ENCODE results near the gene INTS7.

The INTS7 gene

GRCh38 chr1:211912844-211913432 lies 122.4 kb downstream of the INTS7 start:
- Histone ChIP-seq H3K27me3 (no peaks in the 10 kb centered on the region), H3K9me3 (no peaks in the 10 kb centered on the region), H4K20me1 (no peaks in the 10 kb centered on the region), H3K36me3 (no peaks in the 10 kb centered on the region), H3K27ac (no peak overlapping the region), H3K4me1 (peaks cover 9% of the 10 kb centered on the region; the same call in 1 of the 2 replicates), H3K4me3 (no peak overlapping the region), H3K9ac (no peak overlapping the region), H3K4me2 (no peak overlapping the region)
- TF ChIP-seq Cebpa-rat (IDR thresholded peaks at IDR 0.05) = no peak

GRCh38 chr1:211912038-211912437 lies 123.3 kb downstream of the INTS7 start:
- Histone ChIP-seq H4K20me1 (no peaks in the 10 kb centered on the region), H3K9ac (no peak overlapping the region), H3K4me3 (no peak overlapping the region), H3K36me3 (no peaks in the 10 kb centered on the region), H3K4me2 (peak overlapping the region; percentile 46; the same call in 1 of the 2 replicates), H3K27me3 (no peaks in the 10 kb centered on the region), H3K9me3 (no peaks in the 10 kb centered on the region), H3K4me1 (peaks cover 9% of the 10 kb centered on the region; the same call in 1 of the 2 replicates), H3K27ac (no peak overlapping the region)
- TF ChIP-seq Cebpa-rat (IDR thresholded peaks at IDR 0.05) = no peak

GRCh38 chr1:211910913-211911485 lies 124.4 kb downstream of the INTS7 start:
- H3K27me3 ChIP-seq = no peaks in the 10 kb centered on the region
- no peaks in the 10 kb centered on the region for H4K20me1 ChIP-seq
- H3K9me3 ChIP-seq = no peaks in the 10 kb centered on the region
- TF ChIP-seq Cebpa-rat (IDR thresholded peaks at IDR 0.05) = no peak
- no peaks in the 10 kb centered on the region for H3K36me3 ChIP-seq
- H3K27ac ChIP-seq = no peak overlapping the region
- no peak overlapping the region for H3K9ac ChIP-seq
- H3K4me3 ChIP-seq = no peak overlapping the region
- no peak overlapping the region for H3K4me2 ChIP-seq
- peaks cover 9% of the 10 kb centered on the region; the same call in 1 of the 2 replicates for H3K4me1 ChIP-seq

GRCh38 chr1:211910113-211910884 lies 125.1 kb downstream of the INTS7 start:
- TF ChIP-seq Cebpa-rat (IDR thresholded peaks at IDR 0.05) = no peak
- no peak overlapping the region for H3K4me2 ChIP-seq
- no peaks in the 10 kb centered on the region for H3K27me3 ChIP-seq
- no peak overlapping the region for H3K9ac ChIP-seq
- H3K4me3 ChIP-seq = no peak overlapping the region
- no peaks in the 10 kb centered on the region for H4K20me1 ChIP-seq
- H3K4me1 ChIP-seq = peaks cover 9% of the 10 kb centered on the region; the same call in 1 of the 2 replicates
- H3K36me3 ChIP-seq = no peaks in the 10 kb centered on the region
- H3K9me3 ChIP-seq = no peaks in the 10 kb centered on the region
- H3K27ac ChIP-seq = no peak overlapping the region

GRCh38 chr1:211909395-211909794 lies 126.0 kb downstream of the INTS7 start:
- Histone ChIP-seq H3K9ac (no peak overlapping the region), H4K20me1 (no peaks in the 10 kb centered on the region), H3K27me3 (no peaks in the 10 kb centered on the region), H3K27ac (no peak overlapping the region), H3K4me2 (no peak overlapping the region), H3K4me1 (peaks cover 9% of the 10 kb centered on the region; the same call in 1 of the 2 replicates), H3K4me3 (no peak overlapping the region), H3K36me3 (no peaks in the 10 kb centered on the region), H3K9me3 (0 out of 2 replicates have a peak, but pooled peaks cover 5% of the 10 kb centered on the region)
- TF ChIP-seq Cebpa-rat (IDR thresholded peaks at IDR 0.05) = no peak

GRCh38 chr1:211908951-211909350 lies 126.4 kb downstream of the INTS7 start:
- H3K4me2 ChIP-seq = no peak overlapping the region
- H3K27ac ChIP-seq = no peak overlapping the region
- no peak overlapping the region for H3K4me3 ChIP-seq
- no peak overlapping the region for H3K9ac ChIP-seq
- no peak for TF ChIP-seq Cebpa-rat (IDR thresholded peaks at IDR 0.05)
- H3K4me1 ChIP-seq = peaks cover 9% of the 10 kb centered on the region; the same call in 1 of the 2 replicates
- no peaks in the 10 kb centered on the region for H3K36me3 ChIP-seq
- H4K20me1 ChIP-seq = no peaks in the 10 kb centered on the region
- H3K9me3 ChIP-seq = 0 out of 2 replicates have a peak, but pooled peaks cover 5% of the 10 kb centered on the region
- H3K27me3 ChIP-seq = no peaks in the 10 kb centered on the region

- Histone ChIP-seq H3K27me3 (no peaks in the 10 kb centered on the region), H4K20me1 (no peaks in the 10 kb centered on the region), H3K36me3 (no peaks in the 10 kb centered on the region), H3K4me2 (no peak overlapping the region), H3K4me1 (peaks cover 9% of the 10 kb centered on the region; the same call in 1 of the 2 replicates), H3K4me3 (no peak overlapping the region), H3K27ac (no peak overlapping the region), H3K9me3 (peaks cover 9% of the 10 kb centered on the region), H3K9ac (no peak overlapping the region)
- no peak for TF ChIP-seq Cebpa-rat (IDR thresholded peaks at IDR 0.05)
Measured at GRCh38 chr1:211908453-211908852, 126.9 kb downstream of the INTS7 start.

GRCh38 chr1:211903490-211904245 lies 131.7 kb downstream of the INTS7 start:
- H3K27ac ChIP-seq = no peak overlapping the region
- H3K27me3 ChIP-seq = no peaks in the 10 kb centered on the region
- no peak overlapping the region for H3K4me3 ChIP-seq
- peaks cover 39% of the 10 kb centered on the region for H3K9me3 ChIP-seq
- H3K9ac ChIP-seq = no peak overlapping the region
- H3K36me3 ChIP-seq = no peaks in the 10 kb centered on the region
- no peaks in the 10 kb centered on the region for H4K20me1 ChIP-seq
- H3K4me2 ChIP-seq = no peak overlapping the region
- no peaks in the 10 kb centered on the region for H3K4me1 ChIP-seq
- no peak for TF ChIP-seq Cebpa-rat (IDR thresholded peaks at IDR 0.05)

- no peaks in the 10 kb centered on the region for H3K4me1 ChIP-seq
- no peak overlapping the region for H3K27ac ChIP-seq
- no peaks in the 10 kb centered on the region for H3K36me3 ChIP-seq
- H3K4me2 ChIP-seq = no peak overlapping the region
- H4K20me1 ChIP-seq = no peaks in the 10 kb centered on the region
- no peak overlapping the region for H3K9ac ChIP-seq
- H3K4me3 ChIP-seq = no peak overlapping the region
- peaks cover 39% of the 10 kb centered on the region for H3K9me3 ChIP-seq
- no peak for TF ChIP-seq Cebpa-rat (IDR thresholded peaks at IDR 0.05)
- no peaks in the 10 kb centered on the region for H3K27me3 ChIP-seq
Measured at GRCh38 chr1:211902624-211903291, 132.6 kb downstream of the INTS7 start.

All from BLaER1 (cell line).